ENCODE measurements around the gene COPS6.

GRCh38 chr7:100061518-100062193, 27.1 kb upstream of the COPS6 start:
- TF ChIP-seq CTCF (IDR thresholded peaks at IDR 0.05) = no peak
- no peak for TF ChIP-seq POLR2A (IDR thresholded peaks at IDR 0.05)
